HG03097 (cell line): Measurements from ENCODE around the gene GLP2R.
"Not testable (repeated sequence)": the region's sequence is repeated elsewhere in the genome, so short reads cannot be mapped to it uniquely, and the experiment has no call there.

Experiments
- ATAC-seq: cut with Tn5 transposase; IDR thresholded peaks from one replicate; pipeline ENCODE4 v1.9.1; 2021; ENCODE audit not compliant: unreplicated experiment, low FRiP score

GLP2R gene

GRCh38 chr17:9918352-9918751 is 92.6 kb downstream of the GLP2R start:
- no peak for ATAC-seq

- ATAC-seq = no peak
These were observed 93.2 kb downstream of the GLP2R start for GRCh38 chr17:9918804-9919352.

- ATAC-seq = not testable (repeated sequence)
These were observed 95.5 kb downstream of the GLP2R start for GRCh38 chr17:9921216-9921615.

- ATAC-seq = no peak
These were observed 96.5 kb downstream of the GLP2R start for GRCh38 chr17:9922012-9922848.

GRCh38 chr17:9924735-9925191 is 99.0 kb downstream of the GLP2R start:
- ATAC-seq = no peak

- no peak for ATAC-seq
These were observed 99.7 kb downstream of the GLP2R start for GRCh38 chr17:9925457-9925856.

GRCh38 chr17:9926150-9926804 is 100.6 kb downstream of the GLP2R start:
- ATAC-seq = no peak

- ATAC-seq = no peak
These were observed 103.0 kb downstream of the GLP2R start for GRCh38 chr17:9928601-9929333.

GRCh38 chr17:9929871-9930270 is 104.1 kb downstream of the GLP2R start:
- no peak for ATAC-seq

- no peak for ATAC-seq
These were observed 105.5 kb downstream of the GLP2R start for GRCh38 chr17:9931144-9931741.

GRCh38 chr17:9932491-9932890 is 106.8 kb downstream of the GLP2R start:
- ATAC-seq = no peak

- ATAC-seq = no peak
These were observed 108.6 kb downstream of the GLP2R start for GRCh38 chr17:9934331-9934730.

GRCh38 chr17:9935408-9935807 is 109.7 kb downstream of the GLP2R start:
- no peak for ATAC-seq

GRCh38 chr17:9936095-9936494 is 110.4 kb downstream of the GLP2R start:
- ATAC-seq = no peak

- ATAC-seq = no peak
These were observed 111.6 kb downstream of the GLP2R start for GRCh38 chr17:9937241-9937761.

- no peak for ATAC-seq
These were observed 112.2 kb downstream of the GLP2R start for GRCh38 chr17:9937901-9938300.

GRCh38 chr17:9938764-9939163 is 113.0 kb downstream of the GLP2R start:
- ATAC-seq = no peak

- no peak for ATAC-seq
These were observed 115.1 kb downstream of the GLP2R start for GRCh38 chr17:9940841-9941240.

- no peak for ATAC-seq
These were observed 115.6 kb downstream of the GLP2R start for GRCh38 chr17:9941305-9941704.
